Measurements from ENCODE around the gene CDH3. TPM values are rescaled to one million over a fixed set of nuclear protein-coding genes. Genes with fewer than 3 reads are reported as not detected.

The CDH3 gene
- total and polyA plus RNA-seq, 2 donors: 45.6 to 47.5 TPM

GRCh38 chr16:68718590-68718989, 73.5 kb downstream of the CDH3 start:
- no peak for DNase-seq (ENCODE audit: low read depth in 6 of 9, low spot score in 9 of 9)

GRCh38 chr16:68719993-68720489, 74.9 kb downstream of the CDH3 start:
- no peaks in the 10 kb centered on the region for H3K36me3 ChIP-seq (ENCODE audit: control insufficient read depth in 2 of 2, insufficient read depth in 2 of 2, low read length in 1 of 2)
- 90% methylated on average over 2 of the region's 2 CpGs for WGBS
- no peak overlapping the region for H3K4me3 ChIP-seq (ENCODE audit: low read length in 2 of 2)
- no peak for DNase-seq (ENCODE audit: low read depth in 6 of 9, low spot score in 9 of 9)
- no peaks in the 10 kb centered on the region for H3K9me3 ChIP-seq (ENCODE audit: control insufficient read depth in 2 of 2, insufficient read depth in 1 of 2, low read length in 1 of 2)
- no peak overlapping the region for H3K27ac ChIP-seq (ENCODE audit: low read depth in 1 of 2, low read length in 1 of 2)
- no peaks in the 10 kb centered on the region for H3K4me1 ChIP-seq (ENCODE audit: control insufficient read depth in 2 of 2, insufficient read depth in 2 of 2, low read length in 2 of 2)
- H3K27me3 ChIP-seq (ENCODE audit: control insufficient read depth in 2 of 2, insufficient read depth in 1 of 2, low read length in 1 of 2): no peaks in the 10 kb centered on the region

More at GRCh38 chr16:68718590-68718989, 73.5 kb downstream of the CDH3 start:
- H3K9me3 ChIP-seq (ENCODE audit: control insufficient read depth in 2 of 2, insufficient read depth in 1 of 2, low read length in 1 of 2): no peaks in the 10 kb centered on the region
- no peaks in the 10 kb centered on the region for H3K36me3 ChIP-seq (ENCODE audit: control insufficient read depth in 2 of 2, insufficient read depth in 2 of 2, low read length in 1 of 2)
- no peaks in the 10 kb centered on the region for H3K27me3 ChIP-seq (ENCODE audit: control insufficient read depth in 2 of 2, insufficient read depth in 1 of 2, low read length in 1 of 2)
- 97% methylated on average over 9 of the region's 9 CpGs for WGBS
- H3K4me3 ChIP-seq (ENCODE audit: low read length in 2 of 2): no peak overlapping the region
- H3K4me1 ChIP-seq (ENCODE audit: control insufficient read depth in 2 of 2, insufficient read depth in 2 of 2, low read length in 2 of 2): no peaks in the 10 kb centered on the region
- no peak overlapping the region for H3K27ac ChIP-seq (ENCODE audit: low read depth in 1 of 2, low read length in 1 of 2)

GRCh38 chr16:68722119-68723024, 77.3 kb downstream of the CDH3 start:
- WGBS: 91% methylated on average over 12 of the region's 12 CpGs
- H3K4me1 ChIP-seq (ENCODE audit: control insufficient read depth in 2 of 2, insufficient read depth in 2 of 2, low read length in 2 of 2): no peaks in the 10 kb centered on the region
- no peak overlapping the region for H3K4me3 ChIP-seq (ENCODE audit: low read length in 2 of 2)
- H3K9me3 ChIP-seq (ENCODE audit: control insufficient read depth in 2 of 2, insufficient read depth in 1 of 2, low read length in 1 of 2): no peaks in the 10 kb centered on the region
- H3K36me3 ChIP-seq (ENCODE audit: control insufficient read depth in 2 of 2, insufficient read depth in 2 of 2, low read length in 1 of 2): no peaks in the 10 kb centered on the region
- DNase-seq (ENCODE audit: low read depth in 6 of 9, low spot score in 9 of 9): no peak
- no peaks in the 10 kb centered on the region for H3K27me3 ChIP-seq (ENCODE audit: control insufficient read depth in 2 of 2, insufficient read depth in 1 of 2, low read length in 1 of 2)
- no peak overlapping the region for H3K27ac ChIP-seq (ENCODE audit: low read depth in 1 of 2, low read length in 1 of 2)

GRCh38 chr16:68724797-68725196, 79.7 kb downstream of the CDH3 start:
- Histone ChIP-seq H3K9me3 (ENCODE audit: control insufficient read depth in 2 of 2, insufficient read depth in 1 of 2, low read length in 1 of 2) (no peaks in the 10 kb centered on the region), H3K4me1 (ENCODE audit: control insufficient read depth in 2 of 2, insufficient read depth in 2 of 2, low read length in 2 of 2) (no peaks in the 10 kb centered on the region), H3K27me3 (ENCODE audit: control insufficient read depth in 2 of 2, insufficient read depth in 1 of 2, low read length in 1 of 2) (no peaks in the 10 kb centered on the region), H3K27ac (ENCODE audit: low read depth in 1 of 2, low read length in 1 of 2) (no peak overlapping the region), H3K4me3 (ENCODE audit: low read length in 2 of 2) (no peak overlapping the region), H3K36me3 (ENCODE audit: control insufficient read depth in 2 of 2, insufficient read depth in 2 of 2, low read length in 1 of 2) (no peaks in the 10 kb centered on the region)
- 83% methylated on average over 3 of the region's 3 CpGs for WGBS
- no peak for DNase-seq (ENCODE audit: low read depth in 6 of 9, low spot score in 9 of 9)

GRCh38 chr16:68728523-68728922, 83.4 kb downstream of the CDH3 start:
- H3K27me3 ChIP-seq (ENCODE audit: control insufficient read depth in 2 of 2, insufficient read depth in 1 of 2, low read length in 1 of 2): peaks cover 0 to 7% of the 10 kb centered on the region in 2 donors
- no peaks in the 10 kb centered on the region for H3K4me1 ChIP-seq (ENCODE audit: control insufficient read depth in 2 of 2, insufficient read depth in 2 of 2, low read length in 2 of 2)
- no peaks in the 10 kb centered on the region for H3K9me3 ChIP-seq (ENCODE audit: control insufficient read depth in 2 of 2, insufficient read depth in 1 of 2, low read length in 1 of 2)
- WGBS: 95% methylated on average over 4 of the region's 4 CpGs
- no peak overlapping the region for H3K4me3 ChIP-seq (ENCODE audit: low read length in 2 of 2)
- DNase-seq (ENCODE audit: low read depth in 6 of 9, low spot score in 9 of 9): no peak
- H3K36me3 ChIP-seq (ENCODE audit: control insufficient read depth in 2 of 2, insufficient read depth in 2 of 2, low read length in 1 of 2): no peaks in the 10 kb centered on the region
- no peak overlapping the region for H3K27ac ChIP-seq (ENCODE audit: low read depth in 1 of 2, low read length in 1 of 2)

GRCh38 chr16:68731637-68732036, 86.5 kb downstream of the CDH3 start:
- no peak for DNase-seq (ENCODE audit: low read depth in 6 of 9, low spot score in 9 of 9)
- Histone ChIP-seq H3K27me3 (ENCODE audit: control insufficient read depth in 2 of 2, insufficient read depth in 1 of 2, low read length in 1 of 2) (peaks cover 4 to 30% of the 10 kb centered on the region in 2 donors), H3K9me3 (ENCODE audit: control insufficient read depth in 2 of 2, insufficient read depth in 1 of 2, low read length in 1 of 2) (peaks cover 0 to 3% of the 10 kb centered on the region in 2 donors), H3K36me3 (ENCODE audit: control insufficient read depth in 2 of 2, insufficient read depth in 2 of 2, low read length in 1 of 2) (no peaks in the 10 kb centered on the region), H3K27ac (ENCODE audit: low read depth in 1 of 2, low read length in 1 of 2) (no peak overlapping the region), H3K4me1 (ENCODE audit: control insufficient read depth in 2 of 2, insufficient read depth in 2 of 2, low read length in 2 of 2) (no peaks in the 10 kb centered on the region), H3K4me3 (ENCODE audit: low read length in 2 of 2) (no peak overlapping the region)
- 63% methylated on average over 3 of the region's 3 CpGs for WGBS

- peak overlapping the region in 1 of 2 donors; percentile 26 for H3K27ac ChIP-seq (ENCODE audit: low read depth in 1 of 2, low read length in 1 of 2)
- peaks cover 9 to 35% of the 10 kb centered on the region in 2 donors for H3K27me3 ChIP-seq (ENCODE audit: control insufficient read depth in 2 of 2, insufficient read depth in 1 of 2, low read length in 1 of 2)
- no peak for DNase-seq (ENCODE audit: low read depth in 6 of 9, low spot score in 9 of 9)
- WGBS: 79% methylated on average over 8 of the region's 8 CpGs
- H3K9me3 ChIP-seq (ENCODE audit: control insufficient read depth in 2 of 2, insufficient read depth in 1 of 2, low read length in 1 of 2): peaks cover 2 to 7% of the 10 kb centered on the region in 2 donors
- H3K4me3 ChIP-seq (ENCODE audit: low read length in 2 of 2): no peak overlapping the region
- H3K4me1 ChIP-seq (ENCODE audit: control insufficient read depth in 2 of 2, insufficient read depth in 2 of 2, low read length in 2 of 2): peaks cover under 1 to 4% of the 10 kb centered on the region in 2 donors
- no peaks in the 10 kb centered on the region for H3K36me3 ChIP-seq (ENCODE audit: control insufficient read depth in 2 of 2, insufficient read depth in 2 of 2, low read length in 1 of 2)
These were observed 87.1 kb downstream of the CDH3 start for GRCh38 chr16:68732042-68732680.

- H3K9me3 ChIP-seq (ENCODE audit: control insufficient read depth in 2 of 2, insufficient read depth in 1 of 2, low read length in 1 of 2): peaks cover 2 to 7% of the 10 kb centered on the region in 2 donors
- peak overlapping the region in 1 of 2 donors; percentile 26 for H3K27ac ChIP-seq (ENCODE audit: low read depth in 1 of 2, low read length in 1 of 2)
- no peaks in the 10 kb centered on the region for H3K36me3 ChIP-seq (ENCODE audit: control insufficient read depth in 2 of 2, insufficient read depth in 2 of 2, low read length in 1 of 2)
- H3K4me1 ChIP-seq (ENCODE audit: control insufficient read depth in 2 of 2, insufficient read depth in 2 of 2, low read length in 2 of 2): peaks cover 4 to 6% of the 10 kb centered on the region in 2 donors
- WGBS: 94% methylated on average over 4 of the region's 4 CpGs
- H3K27me3 ChIP-seq (ENCODE audit: control insufficient read depth in 2 of 2, insufficient read depth in 1 of 2, low read length in 1 of 2): peaks cover 15 to 43% of the 10 kb centered on the region in 2 donors
- H3K4me3 ChIP-seq (ENCODE audit: low read length in 2 of 2): no peak overlapping the region
- no peak for DNase-seq (ENCODE audit: low read depth in 6 of 9, low spot score in 9 of 9)
These were observed 87.8 kb downstream of the CDH3 start for GRCh38 chr16:68732741-68733399.

Measured in thymus (tissue), 11 donors.